GM19324 (cell line): Measurements from ENCODE around the gene NRCAM.
A peak's percentile ranks its signal among the peaks of the same experiment; 100 is the strongest.

ENCODE experiments used
- ATAC-seq: cut with Tn5 transposase; IDR thresholded peaks from one replicate; pipeline ENCODE4 v1.9.1; 2021; ENCODE audit warnings: mild to moderate bottlenecking, moderate library complexity; ENCODE audit not compliant: unreplicated experiment, low FRiP score

NRCAM gene

GRCh38 chr7:108143658-108144420 is 312.4 kb downstream of the NRCAM start:
- ATAC-seq: no peak

GRCh38 chr7:108142675-108143259 is 313.5 kb downstream of the NRCAM start:
- no peak for ATAC-seq

GRCh38 chr7:108142180-108142579 is 314.1 kb downstream of the NRCAM start:
- ATAC-seq: no peak

- no peak for ATAC-seq
Observed at GRCh38 chr7:108140671-108141070, 315.6 kb downstream of the NRCAM start.

GRCh38 chr7:108138911-108139310 is 317.3 kb downstream of the NRCAM start:
- ATAC-seq: no peak

GRCh38 chr7:108137993-108138392 is 318.2 kb downstream of the NRCAM start:
- ATAC-seq: no peak

GRCh38 chr7:108137040-108137439 is 319.2 kb downstream of the NRCAM start:
- ATAC-seq: no peak

- peak; percentile 35 for ATAC-seq
Observed at GRCh38 chr7:108136191-108136688, 320.0 kb downstream of the NRCAM start.

- peak; percentile 95 for ATAC-seq
Observed at GRCh38 chr7:108135446-108136190, 320.6 kb downstream of the NRCAM start.

GRCh38 chr7:108134486-108134885 is 321.8 kb downstream of the NRCAM start:
- ATAC-seq: no peak

- ATAC-seq: no peak
Observed at GRCh38 chr7:108132551-108133265, 323.5 kb downstream of the NRCAM start.

- ATAC-seq: no peak
Observed at GRCh38 chr7:108130261-108130660, 326.0 kb downstream of the NRCAM start, which contains the start of gene LAMB4. TSS of gene LAMB4 (minus strand) at chr7:108130361. CDS start at chr7:108123164, 7,197 bp downstream.

GRCh38 chr7:108129018-108129965 is 326.9 kb downstream of the NRCAM start:
- ATAC-seq: no peak

- ATAC-seq: no peak
Observed at GRCh38 chr7:108128514-108128913, 327.7 kb downstream of the NRCAM start.

- no peak for ATAC-seq
Observed at GRCh38 chr7:108127461-108127860, 328.8 kb downstream of the NRCAM start.

GRCh38 chr7:108124820-108125219 is 331.4 kb downstream of the NRCAM start:
- no peak for ATAC-seq

- no peak for ATAC-seq
Observed at GRCh38 chr7:108122181-108122580, 334.1 kb downstream of the NRCAM start.

- no peak for ATAC-seq
Observed at GRCh38 chr7:108120933-108121332, 335.3 kb downstream of the NRCAM start.

GRCh38 chr7:108120196-108120595 is 336.0 kb downstream of the NRCAM start:
- no peak for ATAC-seq
